ENCODE measurements around the gene ZNF575.

- TF ChIP-seq CTCF (conservative IDR thresholded peaks at IDR 0.05; ENCODE audit: low read length): no peak
- TF ChIP-seq EZH2phosphoT487 (IDR thresholded peaks at IDR 0.05; ENCODE audit: borderline replicate concordance): no peak
Measured at GRCh38 chr19:43526884-43527859, 5.8 kb upstream of the ZNF575 start, which contains the start of gene ETHE1.
